GM23248 (cell line): ENCODE data around the gene MED25.

Experiments used
- EZH2 ChIP-seq: fragments of 200-600 bp; sonication (generic); IDR thresholded peaks from 2 replicates; pipeline ENCODE4 v1.6.1; 2018; ENCODE audit warnings: antibody characterized with exemption, mild to moderate bottlenecking; ENCODE audit not compliant: insufficient read depth, poor library complexity, severe bottlenecking
- EZH2phosphoT487 ChIP-seq: fragments of 200-600 bp; sonication (generic); IDR thresholded peaks from 2 replicates; pipeline ENCODE4 v1.6.1; 2018; ENCODE audit warnings: antibody characterized with exemption, moderate library complexity, mild to moderate bottlenecking, low read depth; ENCODE audit not compliant: insufficient read depth

- no peak for TF ChIP-seq EZH2
- TF ChIP-seq EZH2phosphoT487, result no peak
These were observed 4.9 kb upstream of the MED25 start, which contains the start of gene FUZ for GRCh38 chr19:49812997-49813861.
